Endometrial microvascular endothelial cells (primary cell): ENCODE data around the gene DHX34. TPM values are rescaled to one million over a fixed set of nuclear protein-coding genes. Genes with fewer than 3 reads are reported as not detected.

Experiments
- in situ Hi-C: cut with HindIII; loops from 2 replicates; pipeline ENCODE4 v1.10.0; 2017; ENCODE audit warnings: low sequenced_read_pairs, low pct_unique_long_range_greater_than_20kb; ENCODE audit errors: inconsistent ontology term
- total RNA-seq: library from RNA; depleted of rRNA; stranded (reverse); fragments of >200 nt; gene quantifications from one replicate; pipeline ENCODE4 v1.2.3, GENCODE V29; 2015; ENCODE audit errors: inconsistent ontology term

The DHX34 gene
- total RNA-seq, 1 donor from 2014 or later, result 20.0 TPM

GRCh38 chr19:47423203-47423882 lies 74.2 kb downstream of the DHX34 start:
- in situ Hi-C loops, result no loop called here

- in situ Hi-C loops, result no loop called here
Measured at GRCh38 chr19:47427241-47428176, 78.4 kb downstream of the DHX34 start.

GRCh38 chr19:47428177-47428894 lies 79.2 kb downstream of the DHX34 start:
- in situ Hi-C loops, result no loop called here

- in situ Hi-C loops, result no loop called here
Measured at GRCh38 chr19:47429140-47429793, 80.2 kb downstream of the DHX34 start.

GRCh38 chr19:47430041-47430802 lies 81.1 kb downstream of the DHX34 start:
- in situ Hi-C loops, result no loop called here

GRCh38 chr19:47432091-47432490 lies 83.0 kb downstream of the DHX34 start:
- in situ Hi-C loops, result no loop called here

Other genes with a start within 250 kb of the DHX34 start
- gene ZC3H4, start 235.5 kb upstream of the DHX34 start, total RNA-seq, result 25.3 TPM
- 247 TPM for gene SAE1, start 218.5 kb upstream of the DHX34 start, total RNA-seq
- 12.4 TPM for gene BBC3, start 118.1 kb upstream of the DHX34 start, total RNA-seq
- gene CCDC9, start 92.8 kb upstream of the DHX34 start, total RNA-seq, result 8.2 TPM
- not detected for gene INAFM1, start 74.4 kb upstream of the DHX34 start, total RNA-seq
- gene C5AR1, start 39.5 kb upstream of the DHX34 start, total RNA-seq, result not detected
- not detected for gene C5AR2, start 17.1 kb upstream of the DHX34 start, total RNA-seq
- gene MEIS3, start 70.2 kb downstream of the DHX34 start, total RNA-seq, result not detected
- not detected for gene SLC8A2, start 122.6 kb downstream of the DHX34 start, total RNA-seq
- gene KPTN, start 134.9 kb downstream of the DHX34 start, total RNA-seq, result 5.0 TPM
- 138 TPM for gene NAPA, start 165.7 kb downstream of the DHX34 start, total RNA-seq
- gene ZNF541, start 223.8 kb downstream of the DHX34 start, total RNA-seq, result not detected